Vagina (tissue), 2 donors: ENCODE data around the gene TSHZ1. TPM values are rescaled to one million over a fixed set of nuclear protein-coding genes. Genes with fewer than 3 reads are reported as not detected.
"Not testable (repeated sequence)": the region's sequence is repeated elsewhere in the genome, so short reads cannot be mapped to it uniquely, and the experiment has no call there.

Source experiments
- DNase-seq, 2 donors: peaks; one replicate each; pipeline ENCODE4 v3.0.0-alpha.2; 2017; ENCODE audit errors: extremely low spot score in 2 of 2
- H3K27ac ChIP-seq: fragments of 200-600 bp; sonication (generic); one replicate; pipeline ENCODE4 v1.5.1; 2019
- H3K27me3 ChIP-seq: fragments of 200-600 bp; sonication (generic); one replicate; pipeline ENCODE4 v1.5.1; 2019
- H3K36me3 ChIP-seq, 2 donors: fragments of 200-600 bp; sonication (generic); one replicate each; pipeline ENCODE4 v1.5.1; 2017 to 2019
- H3K4me1 ChIP-seq: fragments of 200-600 bp; sonication (generic); one replicate; pipeline ENCODE4 v1.5.1; 2019
- H3K4me3 ChIP-seq, 2 donors: fragments of 200-600 bp; sonication (generic); 1 replicate in 1 of 2; 2 replicates in 1 of 2; pipeline ENCODE4 v1.5.1; 2016 to 2019
- H3K9me3 ChIP-seq: fragments of 200-600 bp; sonication (generic); one replicate; pipeline ENCODE4 v1.5.1; 2019
- CTCF ChIP-seq, 3 experiments: fragments of 450-650 bp in 2 of 3; fragments of 200-600 bp in 1 of 3; sonication (generic) in 1 of 3; IDR thresholded peaks; one replicate each; pipeline ENCODE4 v1.5.1; 2017 to 2019; ENCODE audit warnings: antibody characterized with exemption in 3 of 3, mild to moderate bottlenecking in 2 of 3, moderate library complexity in 2 of 3
- POLR2A ChIP-seq, 2 donors: fragments of 450-650 bp; IDR thresholded peaks; one replicate each; pipeline ENCODE4 v1.6.1; 2017; ENCODE audit warnings: antibody characterized with exemption in 2 of 2, mild to moderate bottlenecking in 2 of 2, moderate library complexity in 2 of 2
- POLR2AphosphoS5 ChIP-seq, 2 donors: sonication (generic); formaldehyde crosslinking; IDR thresholded peaks; one replicate each; pipeline ENCODE4 v1.9.0; 2017; ENCODE audit warnings: antibody characterized with exemption in 2 of 2, mild to moderate bottlenecking in 2 of 2, low read depth in 1 of 2; ENCODE audit not compliant: insufficient read depth in 1 of 2
- intact Hi-C: fragments of 100-400 bp; cut with DNase I; formaldehyde crosslinking; loops from one replicate; pipeline ENCODE4 v1.15.1; 2023
- total RNA-seq: library from RNA; depleted of rRNA; stranded (reverse); fragments of >200 nt; gene quantifications from one replicate; pipeline ENCODE4 v1.2.3, GENCODE V29; 2016

The TSHZ1 gene
- total RNA-seq, 1 donor from 2014 or later, result 23.3 TPM

- TF ChIP-seq POLR2AphosphoS5 (IDR thresholded peaks at IDR 0.05; ENCODE audit: insufficient read depth in 1 of 2, low read depth in 1 of 2) (no peak), POLR2A (IDR thresholded peaks at IDR 0.05) (no peak), CTCF (IDR thresholded peaks at IDR 0.05) (no peak)
- intact Hi-C loops, result no loop called here
Measured at GRCh38 chr18:75323821-75324585, 113.4 kb downstream of the TSHZ1 start.

GRCh38 chr18:75324686-75325257 is 114.2 kb downstream of the TSHZ1 start:
- no peaks in the 10 kb centered on the region for H3K36me3 ChIP-seq
- DNase-seq, result no peak
- no peak overlapping the region for H3K4me3 ChIP-seq
- H3K27ac ChIP-seq, result no peak overlapping the region
- intact Hi-C loops, result no loop called here
- no peaks in the 10 kb centered on the region for H3K27me3 ChIP-seq
- no peaks in the 10 kb centered on the region for H3K4me1 ChIP-seq
- TF ChIP-seq POLR2AphosphoS5 (IDR thresholded peaks at IDR 0.05; ENCODE audit: insufficient read depth in 1 of 2, low read depth in 1 of 2) (no peak), CTCF (IDR thresholded peaks at IDR 0.05) (no peak), POLR2A (IDR thresholded peaks at IDR 0.05) (no peak)
- H3K9me3 ChIP-seq, result no peaks in the 10 kb centered on the region

More at GRCh38 chr18:75323821-75324585, 113.4 kb downstream of the TSHZ1 start:
- no peaks in the 10 kb centered on the region for H3K4me1 ChIP-seq
- no peak overlapping the region for H3K4me3 ChIP-seq
- H3K9me3 ChIP-seq, result no peaks in the 10 kb centered on the region
- DNase-seq, result no peak
- no peak overlapping the region for H3K27ac ChIP-seq
- H3K27me3 ChIP-seq, result no peaks in the 10 kb centered on the region
- no peaks in the 10 kb centered on the region for H3K36me3 ChIP-seq

GRCh38 chr18:75329753-75330152 is 119.2 kb downstream of the TSHZ1 start:
- H3K36me3 ChIP-seq, H3K4me3 ChIP-seq, H3K27ac ChIP-seq, H3K9me3 ChIP-seq, DNase-seq, intact Hi-C loops, H3K4me1 ChIP-seq, H3K27me3 ChIP-seq: not testable (repeated sequence)

GRCh38 chr18:75330308-75330707 is 119.7 kb downstream of the TSHZ1 start:
- no peak for TF ChIP-seq POLR2A (IDR thresholded peaks at IDR 0.05)
- no peak for TF ChIP-seq CTCF (IDR thresholded peaks at IDR 0.05)
- TF ChIP-seq POLR2AphosphoS5 (IDR thresholded peaks at IDR 0.05; ENCODE audit: insufficient read depth in 1 of 2, low read depth in 1 of 2), result no peak
- no peak overlapping the region for H3K27ac ChIP-seq
- H3K9me3 ChIP-seq, result no peaks in the 10 kb centered on the region
- DNase-seq, result no peak
- H3K4me3 ChIP-seq, result no peak overlapping the region
- no peaks in the 10 kb centered on the region for H3K4me1 ChIP-seq
- H3K27me3 ChIP-seq, result no peaks in the 10 kb centered on the region
- no peaks in the 10 kb centered on the region for H3K36me3 ChIP-seq
- intact Hi-C loops, result no loop called here

GRCh38 chr18:75334869-75335268 is 124.3 kb downstream of the TSHZ1 start:
- intact Hi-C loops, result no loop called here

More at GRCh38 chr18:75334869-75335268, 124.3 kb downstream of the TSHZ1 start:
- Histone ChIP-seq H3K36me3 (no peaks in the 10 kb centered on the region), H3K4me1 (no peaks in the 10 kb centered on the region), H3K27me3 (no peaks in the 10 kb centered on the region), H3K27ac (no peak overlapping the region), H3K4me3 (no peak overlapping the region), H3K9me3 (no peaks in the 10 kb centered on the region)
- no peak for TF ChIP-seq CTCF (IDR thresholded peaks at IDR 0.05)
- no peak for TF ChIP-seq POLR2AphosphoS5 (IDR thresholded peaks at IDR 0.05; ENCODE audit: insufficient read depth in 1 of 2, low read depth in 1 of 2)
- no peak for TF ChIP-seq POLR2A (IDR thresholded peaks at IDR 0.05)
- DNase-seq, result no peak
